ENCODE data around the gene SETD1A.
A peak's percentile ranks its signal among the peaks of the same experiment; 100 is the strongest.
"Not testable (repeated sequence)": the region's sequence is repeated elsewhere in the genome, so short reads cannot be mapped to it uniquely, and the experiment has no call there.

SETD1A gene

DNA sequence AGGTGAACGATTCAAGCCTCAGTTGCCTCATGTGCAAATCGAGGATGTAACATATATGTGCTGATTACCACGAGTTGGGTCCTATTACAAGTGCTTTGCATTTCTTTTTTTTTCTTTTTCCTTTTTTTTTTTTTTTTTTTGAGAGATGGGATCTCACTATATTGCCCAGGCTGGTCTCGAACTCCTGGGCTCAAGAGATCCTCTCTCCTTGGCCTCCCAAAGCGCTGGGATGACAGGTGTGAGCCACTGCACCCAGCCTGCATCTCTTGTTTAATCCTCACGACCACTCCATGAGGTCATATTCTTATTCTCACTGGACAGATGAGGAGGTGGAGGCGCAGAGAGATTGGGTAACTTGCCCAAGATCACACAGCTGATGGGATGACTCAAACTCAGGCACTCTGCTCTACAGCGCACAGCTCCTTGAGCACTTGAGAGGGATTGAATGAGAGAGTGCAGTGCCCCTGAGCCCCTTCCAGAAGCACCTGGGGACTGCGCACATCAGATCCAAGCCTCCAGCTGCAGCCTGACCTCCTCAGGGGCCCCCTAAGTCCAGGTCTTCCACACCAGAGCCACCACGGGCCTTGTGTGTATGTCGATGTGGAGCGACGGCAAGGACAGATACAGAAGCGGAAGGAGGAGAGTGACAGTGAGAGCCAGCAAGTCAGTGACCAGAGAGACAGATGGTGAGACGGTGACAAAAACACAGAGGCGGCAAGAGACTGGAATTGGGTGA, 48.0 kb downstream of the SETD1A start:
- Mint-ChIP-seq H3K27ac (peak overlapping the region in 1 of 2 donors; percentile 57), H3K9me3 (no peaks in the 10 kb centered on the region), H3K4me1 (peaks cover 13% of the 10 kb centered on the region), H3K4me3 (no peak overlapping the region), H3K27me3 (peaks cover 5% of the 10 kb centered on the region)
- DNase-seq (no peak), ATAC-seq (no peak)

DNA sequence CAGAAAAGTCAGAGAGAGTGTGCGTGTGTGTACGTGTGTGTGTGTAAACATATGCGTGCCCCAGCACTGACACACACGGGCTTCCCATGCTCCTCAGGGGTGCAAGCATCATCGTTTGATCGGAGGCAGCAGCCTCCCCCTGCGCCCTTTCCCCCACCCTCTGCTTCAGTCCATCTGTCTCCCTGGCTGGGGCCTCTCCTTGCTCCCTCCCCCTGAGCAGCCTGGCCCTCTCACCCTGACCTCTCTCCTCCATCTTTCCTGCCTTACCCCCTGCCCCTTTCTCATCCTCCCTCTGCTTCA, 48.5 kb downstream of the SETD1A start:
- DNase-seq (no peak), ATAC-seq (no peak)
- no peak overlapping the region for H3K4me3 Mint-ChIP-seq
- H3K27me3 Mint-ChIP-seq, result peaks cover 5% of the 10 kb centered on the region
- H3K27ac Mint-ChIP-seq, result no peak overlapping the region
- no peaks in the 10 kb centered on the region for H3K9me3 Mint-ChIP-seq
- H3K4me1 Mint-ChIP-seq, result peaks cover 14% of the 10 kb centered on the region

DNA sequence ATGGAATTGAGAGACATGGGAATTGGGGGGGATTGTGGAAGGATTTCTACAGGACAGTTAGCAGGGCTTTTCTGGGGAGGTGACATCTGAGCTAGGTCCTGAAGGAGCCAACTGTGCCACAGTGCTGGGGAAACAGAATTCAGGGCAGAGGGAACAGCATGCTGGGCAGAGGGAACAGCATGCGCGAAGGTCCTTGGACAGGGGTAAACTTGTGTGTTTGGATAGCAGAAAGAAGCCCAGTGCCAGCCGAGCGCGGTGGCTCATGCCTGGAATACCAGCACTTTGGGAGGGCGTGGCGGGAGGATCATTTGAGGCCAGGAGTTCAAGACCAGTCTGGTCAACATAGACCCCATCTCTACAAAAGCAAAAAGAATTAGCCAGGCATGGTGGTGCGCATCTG, 49.0 kb downstream of the SETD1A start:
- no peak overlapping the region for H3K4me3 Mint-ChIP-seq
- H3K4me1 Mint-ChIP-seq, result peaks cover 19% of the 10 kb centered on the region
- no peak for ATAC-seq
- no peaks in the 10 kb centered on the region for H3K9me3 Mint-ChIP-seq
- H3K27ac Mint-ChIP-seq, result no peak overlapping the region
- peaks cover 10% of the 10 kb centered on the region for H3K27me3 Mint-ChIP-seq
- DNase-seq, result no peak

DNA sequence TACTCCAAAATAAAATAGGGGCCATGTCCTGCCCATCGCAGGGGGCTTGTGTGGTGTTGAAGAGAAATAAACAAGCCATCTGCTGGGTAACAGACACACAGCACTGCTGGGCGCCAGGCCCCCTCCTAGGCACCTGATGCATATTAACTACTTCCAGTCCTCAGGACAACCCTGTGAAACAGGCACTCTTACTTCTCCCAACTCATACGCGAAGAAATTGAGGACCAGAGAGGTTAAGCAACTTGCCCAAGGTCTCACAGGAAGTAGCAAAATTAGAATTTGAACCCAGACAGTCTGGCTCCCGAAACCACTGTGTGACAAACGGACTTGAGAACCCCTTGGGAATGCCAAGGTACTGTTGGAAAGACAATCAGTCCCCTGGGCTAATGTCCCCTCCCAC, 50.1 kb downstream of the SETD1A start:
- Mint-ChIP-seq H3K9me3 (no peaks in the 10 kb centered on the region), H3K27ac (no peak overlapping the region), H3K4me3 (no peak overlapping the region), H3K27me3 (peaks cover 21% of the 10 kb centered on the region), H3K4me1 (peaks cover 27% of the 10 kb centered on the region)
- ATAC-seq (no peak), DNase-seq (no peak)

DNA sequence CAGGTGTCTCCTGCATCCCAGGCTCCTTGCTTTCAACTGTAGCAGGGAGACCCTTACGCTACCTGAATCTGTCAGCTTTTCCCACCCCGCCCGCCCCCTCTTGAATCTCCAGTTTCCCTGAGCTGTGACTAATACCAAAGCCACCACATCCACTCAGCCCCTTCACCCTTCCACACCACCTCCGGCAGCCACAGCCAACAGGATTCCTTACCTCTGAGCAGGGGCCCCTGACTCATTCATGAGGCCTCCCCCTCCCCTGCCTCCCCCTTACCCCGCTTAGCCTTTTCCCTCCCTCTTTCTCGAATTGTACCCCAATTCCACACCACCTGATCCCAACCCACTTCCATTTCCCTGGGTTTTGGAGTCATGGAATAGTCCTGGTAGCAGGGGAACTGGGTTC, 50.6 kb downstream of the SETD1A start:
- H3K4me1 Mint-ChIP-seq, result peaks cover 27% of the 10 kb centered on the region
- H3K27me3 Mint-ChIP-seq, result peaks cover 26% of the 10 kb centered on the region
- no peaks in the 10 kb centered on the region for H3K9me3 Mint-ChIP-seq
- ATAC-seq, result no peak
- DNase-seq, result no peak
- no peak overlapping the region for H3K27ac Mint-ChIP-seq
- no peak overlapping the region for H3K4me3 Mint-ChIP-seq

DNA sequence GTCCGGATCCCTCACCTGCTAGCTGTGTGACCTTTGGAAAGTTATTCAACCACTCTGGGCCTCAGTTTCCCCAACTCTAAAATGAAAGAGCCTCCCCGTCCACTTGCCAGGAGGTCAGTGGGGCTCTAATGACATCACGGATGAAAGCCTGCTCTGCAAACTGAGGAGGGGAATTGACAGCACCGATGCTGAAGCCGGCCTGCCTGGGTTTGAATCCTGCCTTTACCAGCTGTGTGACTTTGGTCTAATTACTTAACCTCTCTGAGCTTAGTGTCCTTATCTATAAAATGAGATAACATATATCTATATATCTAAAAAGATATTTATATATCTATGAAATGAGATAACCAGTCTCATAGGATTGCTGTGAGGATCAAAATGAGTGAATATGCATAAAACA, 51.0 kb downstream of the SETD1A start:
- Mint-ChIP-seq H3K4me1 (peaks cover 27% of the 10 kb centered on the region), H3K4me3 (no peak overlapping the region), H3K27ac (no peak overlapping the region), H3K9me3 (no peaks in the 10 kb centered on the region), H3K27me3 (peaks cover 30% of the 10 kb centered on the region)
- ATAC-seq (no peak), DNase-seq (no peak)

DNA sequence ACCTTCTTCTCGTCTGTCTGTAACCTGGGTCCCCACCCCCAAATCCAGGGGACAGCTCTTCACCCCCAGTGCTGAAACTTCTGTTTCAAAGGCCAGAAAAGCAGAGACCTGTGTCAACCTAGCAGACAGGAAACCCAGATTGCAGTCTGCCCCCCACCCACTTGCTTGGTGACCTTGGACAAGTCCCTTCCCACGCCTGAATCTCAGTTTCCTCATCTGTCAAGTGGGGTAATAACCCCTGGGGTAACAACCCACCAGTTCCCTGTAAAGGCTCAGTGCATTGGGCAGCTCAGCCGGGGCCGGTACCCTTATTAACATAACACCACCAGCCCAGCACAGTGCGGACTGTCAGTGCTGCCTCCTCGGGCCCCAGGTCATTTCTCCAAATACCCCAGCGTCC, 51.6 kb downstream of the SETD1A start:
- DNase-seq (no peak), ATAC-seq (no peak)
- no peaks in the 10 kb centered on the region for H3K9me3 Mint-ChIP-seq
- H3K4me3 Mint-ChIP-seq, result no peak overlapping the region
- H3K27me3 Mint-ChIP-seq, result peaks cover 35% of the 10 kb centered on the region
- no peak overlapping the region for H3K27ac Mint-ChIP-seq
- H3K4me1 Mint-ChIP-seq, result peaks cover 27% of the 10 kb centered on the region

DNA sequence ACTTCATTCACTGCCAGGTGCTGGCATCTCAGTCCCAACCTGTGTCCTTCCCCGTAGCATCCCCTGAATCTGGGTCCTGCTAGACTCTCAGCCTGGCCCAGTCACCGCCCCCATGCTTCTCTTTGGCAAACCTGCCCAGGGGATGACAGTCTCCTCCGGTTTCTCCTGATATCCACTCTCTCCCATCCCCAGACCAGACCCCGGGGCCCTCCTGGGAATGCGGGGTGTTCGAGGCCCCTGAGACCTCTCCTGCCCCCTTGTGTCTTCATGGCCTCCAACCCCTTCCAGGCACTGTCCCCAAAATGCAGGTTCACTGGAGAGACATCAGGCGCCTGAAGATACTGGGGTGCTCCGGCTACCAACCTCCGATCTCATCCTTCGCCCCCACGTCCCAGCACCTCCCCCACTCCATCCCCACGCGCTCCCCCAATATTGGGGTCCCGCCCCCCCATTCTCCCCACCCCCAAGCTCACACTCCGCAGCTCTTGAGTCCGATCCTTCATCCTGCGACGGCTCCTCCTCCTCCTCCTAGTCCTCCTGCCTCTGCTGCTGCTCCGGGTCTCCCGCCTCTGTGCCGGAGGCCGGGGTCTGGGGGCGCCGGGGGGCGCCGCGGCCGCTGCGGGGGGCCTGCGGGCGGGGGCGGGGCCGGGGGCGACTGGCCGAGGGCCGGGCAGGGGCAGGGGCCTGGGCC, 52.5 kb downstream of the SETD1A start:
- H3K27ac Mint-ChIP-seq, result peak overlapping the region; percentile 57 to 67
- DNase-seq, result no peak
- ATAC-seq, result peak; percentile 44

DNA sequence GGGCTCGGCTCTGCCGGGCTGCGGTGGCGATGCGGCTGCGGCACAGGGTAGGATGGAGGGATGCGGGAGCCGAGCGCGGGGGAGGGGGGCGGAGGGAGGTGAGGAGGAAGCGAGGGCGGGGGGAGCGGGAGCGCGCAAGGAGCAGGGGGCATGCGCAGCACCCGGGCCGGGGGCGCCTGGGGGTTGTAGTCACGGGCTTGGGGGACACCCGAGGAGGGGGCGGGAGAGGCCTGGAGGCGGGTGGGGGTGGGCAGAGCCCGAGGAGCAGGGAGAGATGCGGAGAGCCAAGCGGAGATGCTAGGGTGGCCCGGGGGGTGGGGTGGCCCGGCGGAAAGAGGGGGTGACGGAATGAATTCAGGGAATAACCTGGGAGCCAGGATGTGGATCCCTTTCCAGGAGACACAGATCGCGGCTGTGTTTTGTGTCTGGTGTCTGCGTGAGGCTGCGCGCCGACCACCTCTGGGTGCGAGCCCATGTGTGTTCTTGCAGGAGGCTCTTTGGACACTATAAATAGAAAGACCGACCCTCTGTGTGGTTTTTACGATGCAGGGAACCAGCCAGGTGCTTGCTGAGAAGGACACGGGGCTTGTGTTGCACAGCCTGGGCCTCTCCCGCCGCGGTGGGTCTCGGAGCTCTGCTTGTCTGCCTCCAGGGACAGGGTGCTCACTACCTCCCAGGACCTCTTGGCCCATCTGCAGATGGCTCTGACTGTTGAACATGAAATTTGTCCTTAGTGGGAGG, 53.2 kb downstream of the SETD1A start, which contains the start of gene STX1B:
Gene STX1B, minus strand, starts transcription at position 54 of the 741 bp plus-strand sequence. CDS start 242 bp downstream, outside the sequence.
- H3K27ac Mint-ChIP-seq, result peak within 1 kb of the TSS; percentile 67 to 81
- peak in 1 of 2 donors; percentile 32 for DNase-seq
- peaks cover 27% of the 10 kb centered on the region for H3K4me1 Mint-ChIP-seq
- peak; percentile 56 for ATAC-seq
- no peaks in the 10 kb centered on the region for H3K9me3 Mint-ChIP-seq
- H3K27me3 Mint-ChIP-seq, result peaks cover 43% of the 10 kb centered on the region
- peak within 1 kb of the TSS; percentile 61 to 76 for H3K4me3 Mint-ChIP-seq

More for the DNA sequence above, 52.5 kb downstream of the SETD1A start:
- H3K4me3 Mint-ChIP-seq, result peak overlapping the region; percentile 59 to 76
- H3K4me1 Mint-ChIP-seq, result peaks cover 27% of the 10 kb centered on the region
- no peaks in the 10 kb centered on the region for H3K9me3 Mint-ChIP-seq
- peaks cover 36% of the 10 kb centered on the region for H3K27me3 Mint-ChIP-seq

DNA sequence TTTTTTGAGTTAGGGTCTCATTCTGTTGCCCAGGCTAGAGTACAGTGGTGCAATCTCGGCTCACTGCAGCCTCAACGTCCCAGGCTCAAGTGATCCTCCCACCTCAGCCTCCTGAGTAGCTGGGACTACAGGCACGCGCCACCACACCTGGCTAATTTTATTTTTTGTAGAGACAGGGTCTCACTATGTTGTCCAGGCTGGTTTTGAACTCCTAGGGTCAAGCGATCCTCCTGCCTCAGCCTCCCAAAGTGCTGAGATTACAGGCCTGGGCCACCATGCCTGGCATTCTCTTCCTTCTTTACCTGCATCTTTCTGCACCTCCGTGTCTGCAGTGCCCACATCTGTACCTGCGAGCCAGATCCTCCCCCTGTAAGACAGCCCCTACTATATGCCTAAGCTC, 54.3 kb downstream of the SETD1A start:
- Mint-ChIP-seq H3K4me1 (peaks cover 27% of the 10 kb centered on the region), H3K27ac (peak overlapping the region; percentile 58 to 71), H3K27me3 (peaks cover 47% of the 10 kb centered on the region), H3K4me3 (peak overlapping the region; percentile 61 to 71)
- DNase-seq, ATAC-seq, H3K9me3 Mint-ChIP-seq: not testable (repeated sequence)

DNA sequence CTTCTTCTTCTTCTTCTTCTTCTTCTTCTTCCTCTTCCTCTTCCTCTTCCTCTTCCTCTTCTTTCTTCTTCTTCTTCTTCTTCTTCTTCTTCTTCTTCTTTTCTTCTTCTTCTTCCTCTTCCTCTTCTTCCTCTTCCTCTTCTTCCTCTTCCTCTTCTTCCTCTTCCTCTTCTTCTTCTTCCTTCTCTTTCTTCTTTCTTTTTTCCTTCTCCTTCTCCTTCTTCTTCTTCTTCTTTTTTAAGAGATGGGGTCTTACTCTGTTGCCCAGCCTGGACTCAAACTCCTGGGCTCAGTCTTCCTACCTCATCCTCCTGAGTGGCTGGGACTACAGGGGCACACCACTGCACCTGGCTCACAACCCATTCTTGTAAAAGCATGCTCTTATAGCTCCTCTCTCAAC, 55.7 kb downstream of the SETD1A start:
- not testable (repeated sequence) for H3K4me3 Mint-ChIP-seq, H3K9me3 Mint-ChIP-seq, ATAC-seq, DNase-seq, H3K27ac Mint-ChIP-seq
- Mint-ChIP-seq H3K27me3 (peaks cover 47% of the 10 kb centered on the region), H3K4me1 (peaks cover 27% of the 10 kb centered on the region)

DNA sequence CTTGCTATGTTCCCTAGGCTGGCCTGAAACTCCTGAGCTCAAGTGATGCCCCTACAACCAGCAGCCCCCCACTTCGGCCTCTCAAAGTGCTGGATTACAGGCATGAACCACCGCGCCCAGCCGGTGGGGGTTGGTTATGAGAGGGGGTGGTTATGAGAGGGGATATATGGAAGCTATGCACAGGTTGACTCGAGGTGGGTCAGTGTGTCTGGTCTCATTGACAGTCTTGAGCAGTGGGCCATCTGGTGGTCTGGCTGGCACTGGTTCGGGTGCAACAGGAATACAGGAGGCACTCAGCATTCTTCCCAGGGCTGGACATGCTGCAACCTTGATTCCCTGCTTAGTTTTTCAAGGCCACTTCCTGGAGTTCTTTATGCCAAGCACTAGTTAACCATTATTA, 58.5 kb downstream of the SETD1A start:
- Mint-ChIP-seq H3K9me3 (no peaks in the 10 kb centered on the region), H3K27ac (no peak overlapping the region), H3K27me3 (peaks cover 41% of the 10 kb centered on the region), H3K4me3 (no peak overlapping the region), H3K4me1 (peaks cover 13% of the 10 kb centered on the region)
- DNase-seq (no peak), ATAC-seq (no peak)

DNA sequence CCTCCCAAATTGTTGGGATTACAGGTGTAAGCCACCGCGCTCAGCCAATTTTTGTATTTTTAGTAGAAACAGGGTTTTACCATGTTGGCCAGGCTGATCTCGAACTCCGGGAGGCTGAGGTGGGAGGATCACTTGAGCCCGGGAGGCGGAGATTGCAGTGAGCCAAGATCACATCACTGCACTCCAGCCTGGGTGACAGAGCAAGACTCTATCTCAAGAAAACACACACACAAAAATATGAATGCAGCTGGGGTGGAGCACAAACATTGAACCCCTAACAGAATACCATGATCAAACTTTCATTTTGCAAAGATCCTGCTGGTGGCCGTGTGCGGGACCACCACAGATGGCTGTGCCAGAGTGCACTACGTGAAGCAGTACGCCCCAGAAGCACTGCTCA, 60.2 kb downstream of the SETD1A start:
- H3K4me3 Mint-ChIP-seq, H3K4me1 Mint-ChIP-seq, DNase-seq, H3K9me3 Mint-ChIP-seq, H3K27ac Mint-ChIP-seq, ATAC-seq: not testable (repeated sequence)
- peaks cover 25% of the 10 kb centered on the region for H3K27me3 Mint-ChIP-seq

DNA sequence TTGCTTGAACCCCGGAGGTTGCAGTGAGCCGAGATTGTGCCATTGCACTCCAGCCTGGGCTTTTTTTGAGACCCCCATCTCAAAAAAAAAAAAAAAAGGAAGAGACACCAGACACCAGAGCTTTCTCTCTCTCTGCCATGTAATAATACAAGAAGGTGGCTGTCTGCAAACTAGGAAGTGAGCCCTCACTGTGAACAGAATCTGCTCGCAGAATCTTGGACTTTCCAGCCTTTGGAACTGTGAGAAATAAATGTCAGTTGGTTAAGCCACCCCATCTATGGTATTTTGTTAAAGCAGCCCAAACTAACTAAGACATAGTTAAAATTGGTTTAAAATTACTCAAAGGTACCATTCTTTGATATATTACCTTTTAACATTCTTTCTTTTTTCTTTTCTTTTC, 63.0 kb downstream of the SETD1A start:
- no peak for DNase-seq
- no peak overlapping the region for H3K4me3 Mint-ChIP-seq
- no peak overlapping the region for H3K27ac Mint-ChIP-seq
- no peaks in the 10 kb centered on the region for H3K9me3 Mint-ChIP-seq
- no peak for ATAC-seq
- peaks cover 6% of the 10 kb centered on the region for H3K27me3 Mint-ChIP-seq
- peaks cover 7% of the 10 kb centered on the region for H3K4me1 Mint-ChIP-seq

DNA sequence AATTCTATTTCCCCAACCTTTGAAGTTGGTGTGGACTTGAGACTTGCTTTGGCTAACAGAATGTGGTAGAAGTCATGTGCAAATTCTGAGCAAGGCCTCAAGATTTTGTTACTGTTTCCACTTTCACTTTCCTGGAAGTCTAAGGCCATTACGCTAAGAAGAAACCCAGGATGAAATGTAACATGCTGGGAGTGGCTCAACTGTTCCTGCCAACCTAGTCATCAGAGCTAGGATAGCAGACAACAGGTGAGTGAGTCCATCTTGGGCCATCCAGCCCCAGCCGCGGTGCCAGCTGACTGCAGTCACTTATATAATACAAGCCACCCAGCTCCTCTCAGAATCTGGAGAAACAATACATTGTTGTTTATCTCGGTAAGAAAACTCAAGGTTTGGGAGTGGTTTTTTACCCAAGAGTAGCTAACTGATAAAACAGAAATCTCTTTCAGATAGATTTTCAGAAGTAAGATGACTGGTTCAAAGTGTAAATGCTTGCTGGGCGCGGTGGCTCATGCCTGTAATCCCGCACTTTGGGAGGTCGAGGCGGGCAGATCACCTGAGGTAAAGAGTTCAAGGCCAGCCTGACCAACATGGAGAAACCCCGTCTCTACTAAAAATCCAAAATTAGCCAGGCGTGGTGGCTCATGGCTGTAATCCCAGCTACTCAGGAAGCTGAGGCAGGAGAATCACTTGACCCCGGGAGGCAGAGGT, 65.1 kb downstream of the SETD1A start:
- H3K27ac Mint-ChIP-seq, result peak overlapping the region in 1 of 2 donors; percentile 27
- no peak for ATAC-seq

More for the DNA sequence above, 65.1 kb downstream of the SETD1A start:
- DNase-seq, result no peak
- Mint-ChIP-seq H3K27me3 (no peaks in the 10 kb centered on the region), H3K4me3 (no peak overlapping the region), H3K9me3 (no peaks in the 10 kb centered on the region), H3K4me1 (peaks cover 7% of the 10 kb centered on the region)

Data from stimulated activated naive CD8-positive, alpha-beta T cell treated with anti-CD3 and anti-CD28 coated beads, Interleukin-15, amount 100 ng/mL, for 72 hours (primary cell).